GM13977 (cell line): ENCODE measurements around the gene LRIT3.
A peak's percentile ranks its signal among the peaks of the same experiment; 100 is the strongest.

Experiments
- DNase-seq: peaks from one replicate; pipeline ENCODE4 v3.0.0; 2012; ENCODE audit warnings: low spot score
- CTCF ChIP-seq: IDR thresholded peaks from 2 replicates; pipeline ENCODE4 v1.5.1; 2012; ENCODE audit warnings: mild to moderate bottlenecking, control low read depth; ENCODE audit not compliant: insufficient read depth; ENCODE audit errors: extremely low read depth, missing control alignments
- in situ Hi-C: fragments of 300-500 bp; cut with MboI; formaldehyde crosslinking; loops from one replicate; pipeline ENCODE4 v1.12.0; 2022; ENCODE audit warnings: low sequenced_read_pairs, low pct_unique_long_range_greater_than_20kb, mixed read lengths, inconsistent platforms; ENCODE audit not compliant: unreplicated experiment

The LRIT3 gene

GRCh38 chr4:109847896-109848442 is at the start of gene LRIT3:
LRIT3 (plus strand) TSS chr4:109848107; CDS start chr4:109848202, 95 bp downstream.
- TF ChIP-seq CTCF: no peak
- in situ Hi-C loops: no loop called here
- DNase-seq: no peak

GRCh38 chr4:109798866-109799265 is 49.0 kb upstream of the LRIT3 start:
- no peak for DNase-seq
- in situ Hi-C loops: no loop called here
- TF ChIP-seq CTCF: no peak

- no peak for DNase-seq
- in situ Hi-C loops: loop anchor here (10.0 to 25.0 kb wide), 2 partner anchors 264 to 376 kb away; no protein-coding TSS in a partner anchor
- no peak for TF ChIP-seq CTCF
These were observed 46.7 kb upstream of the LRIT3 start for GRCh38 chr4:109801099-109801789.

- no peak for TF ChIP-seq CTCF
- no peak for DNase-seq
- in situ Hi-C loops: loop anchor here (10.0 to 25.0 kb wide), 2 partner anchors 265 to 377 kb away; no protein-coding TSS in a partner anchor
These were observed 46.0 kb upstream of the LRIT3 start, which contains the start of gene CFI for GRCh38 chr4:109801895-109802319. CFI (minus strand) TSS chr4:109801999; CDS start chr4:109801971, 28 bp downstream.

- peak; percentile 48 for TF ChIP-seq CTCF
- in situ Hi-C loops: loop anchor here (10.0 to 25.0 kb wide), 2 partner anchors 267 to 379 kb away; no protein-coding TSS in a partner anchor
- DNase-seq: peak; percentile 30
These were observed 43.9 kb upstream of the LRIT3 start for GRCh38 chr4:109803924-109804571.

- in situ Hi-C loops: loop anchor here (10.0 to 25.0 kb wide), 2 partner anchors 272 to 385 kb away; no protein-coding TSS in a partner anchor
- no peak for TF ChIP-seq CTCF
- DNase-seq: no peak
These were observed 38.3 kb upstream of the LRIT3 start for GRCh38 chr4:109809655-109810054.
